DMS53 (cell line): Measurements from ENCODE around the gene PLD1.

Experiments used
- DNase-seq: peaks from one replicate; lab custom pipeline; 2025; lab: John Stamatoyannopoulos, UW

The PLD1 gene

GRCh38 chr3:171743327-171744157, 66.7 kb downstream of the PLD1 start:
- no peak for DNase-seq

GRCh38 chr3:171741377-171741776, 68.9 kb downstream of the PLD1 start:
- DNase-seq: no peak

- no peak for DNase-seq
Observed at GRCh38 chr3:171736556-171736955, 73.7 kb downstream of the PLD1 start.

- DNase-seq: no peak
Observed at GRCh38 chr3:171733561-171733960, 76.7 kb downstream of the PLD1 start.

GRCh38 chr3:171732756-171733155, 77.5 kb downstream of the PLD1 start:
- DNase-seq: no peak

GRCh38 chr3:171731691-171732090, 78.6 kb downstream of the PLD1 start:
- no peak for DNase-seq

GRCh38 chr3:171729452-171730334, 80.6 kb downstream of the PLD1 start:
- DNase-seq: no peak

- DNase-seq: no peak
Observed at GRCh38 chr3:171727288-171727687, 83.0 kb downstream of the PLD1 start.

GRCh38 chr3:171718493-171719185, 91.6 kb downstream of the PLD1 start:
- DNase-seq: no peak

GRCh38 chr3:171715155-171715554, 95.1 kb downstream of the PLD1 start:
- DNase-seq: no peak

- no peak for DNase-seq
Observed at GRCh38 chr3:171712171-171712938, 97.9 kb downstream of the PLD1 start.

GRCh38 chr3:171711461-171712170, 98.7 kb downstream of the PLD1 start:
- DNase-seq: no peak

- no peak for DNase-seq
Observed at GRCh38 chr3:171710359-171710758, 99.9 kb downstream of the PLD1 start.

- DNase-seq: no peak
Observed at GRCh38 chr3:171704814-171705213, 105.5 kb downstream of the PLD1 start.

- DNase-seq: peak; percentile 76
Observed at GRCh38 chr3:171704002-171704401, 106.3 kb downstream of the PLD1 start.

- DNase-seq: no peak
Observed at GRCh38 chr3:171703144-171703543, 107.1 kb downstream of the PLD1 start.

- no peak for DNase-seq
Observed at GRCh38 chr3:171700653-171701052, 109.6 kb downstream of the PLD1 start.

- no peak for DNase-seq
Observed at GRCh38 chr3:171700157-171700556, 110.1 kb downstream of the PLD1 start.

GRCh38 chr3:171699601-171700000, 110.7 kb downstream of the PLD1 start:
- no peak for DNase-seq

GRCh38 chr3:171696805-171697204, 113.5 kb downstream of the PLD1 start:
- DNase-seq: no peak

- no peak for DNase-seq
Observed at GRCh38 chr3:171695426-171695825, 114.9 kb downstream of the PLD1 start.
